HG03025 (cell line): Measurements from ENCODE around the gene ITGAE.
A peak's percentile ranks its signal among the peaks of the same experiment; 100 is the strongest.
"Not testable (repeated sequence)": the region's sequence is repeated elsewhere in the genome, so short reads cannot be mapped to it uniquely, and the experiment has no call there.

ENCODE experiments used
- ATAC-seq: cut with Tn5 transposase; IDR thresholded peaks from one replicate; pipeline ENCODE4 v1.9.1; 2021; ENCODE audit warnings: mild to moderate bottlenecking, moderate library complexity; ENCODE audit not compliant: unreplicated experiment, low FRiP score

ITGAE gene, protein sequence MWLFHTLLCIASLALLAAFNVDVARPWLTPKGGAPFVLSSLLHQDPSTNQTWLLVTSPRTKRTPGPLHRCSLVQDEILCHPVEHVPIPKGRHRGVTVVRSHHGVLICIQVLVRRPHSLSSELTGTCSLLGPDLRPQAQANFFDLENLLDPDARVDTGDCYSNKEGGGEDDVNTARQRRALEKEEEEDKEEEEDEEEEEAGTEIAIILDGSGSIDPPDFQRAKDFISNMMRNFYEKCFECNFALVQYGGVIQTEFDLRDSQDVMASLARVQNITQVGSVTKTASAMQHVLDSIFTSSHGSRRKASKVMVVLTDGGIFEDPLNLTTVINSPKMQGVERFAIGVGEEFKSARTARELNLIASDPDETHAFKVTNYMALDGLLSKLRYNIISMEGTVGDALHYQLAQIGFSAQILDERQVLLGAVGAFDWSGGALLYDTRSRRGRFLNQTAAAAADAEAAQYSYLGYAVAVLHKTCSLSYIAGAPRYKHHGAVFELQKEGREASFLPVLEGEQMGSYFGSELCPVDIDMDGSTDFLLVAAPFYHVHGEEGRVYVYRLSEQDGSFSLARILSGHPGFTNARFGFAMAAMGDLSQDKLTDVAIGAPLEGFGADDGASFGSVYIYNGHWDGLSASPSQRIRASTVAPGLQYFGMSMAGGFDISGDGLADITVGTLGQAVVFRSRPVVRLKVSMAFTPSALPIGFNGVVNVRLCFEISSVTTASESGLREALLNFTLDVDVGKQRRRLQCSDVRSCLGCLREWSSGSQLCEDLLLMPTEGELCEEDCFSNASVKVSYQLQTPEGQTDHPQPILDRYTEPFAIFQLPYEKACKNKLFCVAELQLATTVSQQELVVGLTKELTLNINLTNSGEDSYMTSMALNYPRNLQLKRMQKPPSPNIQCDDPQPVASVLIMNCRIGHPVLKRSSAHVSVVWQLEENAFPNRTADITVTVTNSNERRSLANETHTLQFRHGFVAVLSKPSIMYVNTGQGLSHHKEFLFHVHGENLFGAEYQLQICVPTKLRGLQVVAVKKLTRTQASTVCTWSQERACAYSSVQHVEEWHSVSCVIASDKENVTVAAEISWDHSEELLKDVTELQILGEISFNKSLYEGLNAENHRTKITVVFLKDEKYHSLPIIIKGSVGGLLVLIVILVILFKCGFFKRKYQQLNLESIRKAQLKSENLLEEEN

DNA sequence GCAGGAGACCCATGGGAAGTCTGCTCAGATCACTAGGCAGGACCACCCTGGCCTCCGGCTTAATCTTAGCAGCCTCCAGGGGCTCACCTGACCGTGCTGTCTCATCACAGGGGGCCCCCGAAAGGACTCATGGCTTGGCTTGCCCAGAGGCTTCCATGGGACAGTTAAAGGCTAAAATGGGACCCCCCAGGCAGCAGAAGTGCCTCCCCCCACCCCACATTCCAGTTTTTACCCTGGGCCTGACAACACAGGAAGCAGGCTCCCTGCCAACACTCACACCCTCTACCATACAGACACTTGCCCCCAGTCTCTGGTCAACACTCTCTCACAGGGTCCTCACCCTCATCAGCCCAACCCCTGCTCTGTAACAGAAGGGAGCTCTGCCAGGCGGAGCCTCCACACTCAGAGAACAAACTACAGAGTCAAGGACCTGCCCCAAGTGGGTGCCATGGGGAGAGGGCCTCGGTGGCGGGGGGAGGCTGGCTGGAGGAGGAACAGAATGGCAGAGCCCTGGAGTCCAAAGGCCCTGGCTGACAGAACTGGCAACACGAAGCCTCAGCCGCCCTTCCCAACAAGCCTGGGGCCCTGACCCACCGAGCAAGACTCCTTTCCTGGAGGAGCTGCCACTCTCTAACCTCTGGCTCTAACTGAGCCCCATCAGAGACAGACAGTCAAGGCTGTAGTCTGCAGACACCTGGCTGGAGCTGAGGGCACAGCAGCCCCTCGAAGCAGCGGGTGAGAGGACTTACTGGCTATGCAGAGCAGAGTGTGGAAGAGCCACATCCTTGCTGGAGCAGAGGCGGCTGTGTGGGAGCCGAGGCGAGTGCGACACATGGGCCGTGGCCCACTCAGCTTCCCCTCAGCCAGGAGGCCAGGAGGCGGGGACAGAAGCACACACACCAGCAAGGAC is at the start of gene ITGAE:
TSS of gene ITGAE (minus strand) at position 827 of the 910 bp plus-strand sequence. CDS start at position 783, 44 bp downstream.
- ATAC-seq: no peak

DNA sequence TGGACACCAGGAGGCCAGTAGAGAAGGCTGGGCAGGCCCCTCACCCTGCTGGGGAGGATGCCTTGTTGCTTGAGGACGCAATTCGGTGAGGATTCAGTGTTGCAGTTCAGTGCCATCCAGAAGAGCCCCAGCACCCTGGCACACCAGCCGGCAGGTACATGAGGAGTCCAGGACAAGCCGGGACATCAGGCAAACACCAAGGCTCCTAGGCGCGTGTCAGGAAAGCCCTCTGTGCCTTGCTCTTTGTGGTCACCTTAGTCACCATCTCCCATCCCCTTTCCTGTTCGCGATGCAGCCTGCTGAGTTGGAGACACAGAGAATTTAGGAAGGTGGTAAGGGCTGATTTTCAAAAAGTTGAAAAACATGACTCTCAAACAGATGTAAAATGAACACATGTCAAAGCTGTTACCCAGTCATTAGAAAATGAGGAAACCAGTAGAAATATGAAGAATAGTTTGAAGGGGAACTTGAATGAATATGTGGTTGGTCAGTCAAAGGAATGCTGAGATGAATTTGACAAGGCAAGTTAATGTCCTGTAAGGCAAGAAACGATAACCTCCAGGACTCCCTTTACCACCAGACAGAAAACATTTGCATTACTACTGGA is 47.3 kb upstream of the ITGAE start:
- no peak for ATAC-seq

DNA sequence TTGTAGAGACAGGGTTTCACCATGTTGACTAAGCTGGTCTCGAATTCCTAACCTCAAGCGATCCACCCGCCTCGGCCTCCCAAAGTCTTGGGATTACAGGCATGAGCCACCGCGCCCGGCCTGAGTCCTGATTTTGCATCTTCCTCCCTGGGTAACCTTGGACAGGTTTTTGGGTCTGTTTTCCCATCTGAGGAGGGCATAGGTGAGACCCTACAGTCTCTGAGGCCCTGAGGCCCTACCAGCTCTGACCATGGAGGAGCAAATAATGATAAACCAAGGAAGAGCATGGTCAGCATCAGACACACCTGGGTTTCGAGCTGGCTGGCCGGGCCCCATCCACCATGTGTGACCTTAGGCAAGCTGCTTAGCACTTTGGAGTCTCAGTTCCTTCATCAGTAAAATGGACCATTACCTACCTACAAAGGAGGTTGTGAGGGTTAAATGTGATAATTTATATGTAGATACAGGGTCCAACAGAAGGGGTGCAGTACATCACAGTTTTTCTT is 46.2 kb upstream of the ITGAE start:
- ATAC-seq: no peak

DNA sequence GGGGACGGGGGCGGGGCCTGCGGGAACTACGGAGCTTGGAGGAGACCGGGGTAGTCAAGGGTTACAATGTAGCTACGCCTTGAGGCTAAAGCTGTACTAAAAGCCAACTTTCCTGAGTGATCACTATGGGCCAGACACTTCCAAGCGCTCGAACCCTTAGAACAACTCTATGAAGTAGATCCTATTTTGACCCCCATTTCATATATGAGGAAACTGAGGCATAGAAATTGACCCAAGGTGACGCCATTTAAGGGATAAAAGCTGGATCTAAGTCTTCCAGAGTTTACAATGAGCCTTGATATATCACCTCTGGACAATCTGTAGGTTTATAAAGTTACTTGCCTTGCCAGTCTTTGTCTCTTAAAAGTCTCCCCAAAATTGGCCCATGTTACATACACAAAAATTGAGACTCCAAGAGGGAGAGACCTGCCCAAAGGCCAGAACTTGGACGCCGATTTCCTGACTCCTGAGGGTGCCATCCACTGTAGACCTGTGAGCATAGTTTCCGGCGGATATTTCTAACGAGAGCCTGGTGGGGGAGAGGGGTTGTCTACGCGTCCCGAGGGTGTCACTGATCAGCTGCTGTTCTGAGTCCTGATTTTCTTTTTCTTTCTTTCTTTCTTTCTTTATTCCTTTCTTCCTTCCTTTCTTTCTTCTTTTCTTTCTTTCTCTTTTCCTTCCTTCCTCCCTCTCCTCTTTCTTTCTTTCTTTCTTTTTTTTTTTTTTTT is 45.6 kb upstream of the ITGAE start:
- no peak for ATAC-seq

DNA sequence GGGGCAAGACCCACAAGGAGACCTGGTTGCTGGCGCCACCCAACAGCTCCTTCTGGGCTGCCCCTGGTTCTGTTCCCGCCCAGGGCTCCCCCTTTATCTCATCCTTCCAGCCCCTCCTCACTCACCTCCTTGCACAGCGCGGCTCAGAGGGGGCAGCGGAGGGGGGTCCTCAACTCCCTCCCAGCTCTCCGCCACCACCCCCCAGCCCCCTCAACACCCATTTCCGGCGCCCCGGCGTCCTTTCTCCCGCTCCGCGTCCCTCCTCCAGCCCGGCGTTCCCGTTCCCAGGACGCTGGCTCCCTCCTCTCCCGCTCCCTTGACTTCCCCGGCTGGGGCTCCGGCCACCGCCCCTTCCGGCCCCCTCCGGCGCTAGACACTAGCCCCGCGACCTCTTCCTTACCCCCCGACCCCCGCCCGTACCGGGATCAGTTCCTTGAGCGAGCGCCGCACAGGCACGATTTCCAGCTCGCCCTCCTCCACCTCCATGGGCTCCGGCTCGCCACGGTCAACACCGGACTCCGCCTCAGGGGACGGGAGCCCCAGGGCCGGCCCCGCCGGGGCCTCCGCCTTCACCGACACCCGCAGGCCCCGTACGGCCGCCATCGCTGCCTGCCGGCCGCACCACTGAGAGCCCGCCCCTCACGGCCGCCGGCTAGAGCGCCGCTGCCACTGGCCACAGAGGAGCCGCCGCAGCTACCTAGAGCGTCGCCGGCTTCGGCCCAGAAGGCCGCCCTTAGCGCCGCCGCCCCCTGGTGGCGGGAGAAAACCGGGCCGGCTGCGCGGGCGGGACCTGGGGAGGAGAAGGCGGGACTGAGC is 44.8 kb upstream of the ITGAE start, which contains the start of gene NCBP3:
TSS of gene NCBP3 (minus strand) at position 626 of the 816 bp plus-strand sequence. CDS start at position 603, 23 bp downstream.
- ATAC-seq: peak; percentile 85

DNA sequence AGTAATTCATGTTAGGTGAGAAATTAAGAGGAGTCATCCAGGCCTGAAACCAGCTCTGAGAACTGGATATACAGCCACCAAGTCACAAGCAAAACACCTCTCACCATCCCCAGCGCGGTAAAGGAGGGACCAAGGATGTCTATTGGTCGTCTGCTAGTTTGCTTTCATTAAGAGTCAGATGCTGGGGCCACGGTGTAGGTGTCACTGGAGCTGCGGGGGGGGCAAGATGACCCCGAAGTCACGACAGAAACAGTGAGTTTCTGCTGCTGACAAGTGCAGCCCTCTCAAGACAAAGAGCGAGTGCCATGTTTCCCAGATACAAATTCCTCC is 44.3 kb upstream of the ITGAE start:
- ATAC-seq: peak; percentile 19

DNA sequence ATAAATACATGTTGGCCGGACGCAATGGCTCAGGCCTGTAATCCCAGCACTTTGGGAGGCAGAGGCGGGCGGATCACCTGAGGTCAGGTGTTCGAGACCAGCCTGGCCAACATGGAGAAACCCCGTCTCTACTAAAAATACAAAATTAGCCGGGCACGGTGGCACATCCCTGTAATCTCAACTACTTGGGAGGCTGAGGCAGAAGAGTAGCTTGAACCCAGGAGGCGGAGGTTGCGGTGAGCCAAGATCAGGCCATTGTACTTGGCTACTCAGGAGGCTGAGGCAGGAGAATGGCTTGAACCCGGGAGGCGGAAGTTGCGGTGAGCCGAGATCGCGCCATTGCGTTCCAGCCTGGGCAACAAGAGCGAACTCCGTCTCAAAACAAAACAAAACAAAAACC is 43.6 kb upstream of the ITGAE start:
- not testable (repeated sequence) for ATAC-seq

DNA sequence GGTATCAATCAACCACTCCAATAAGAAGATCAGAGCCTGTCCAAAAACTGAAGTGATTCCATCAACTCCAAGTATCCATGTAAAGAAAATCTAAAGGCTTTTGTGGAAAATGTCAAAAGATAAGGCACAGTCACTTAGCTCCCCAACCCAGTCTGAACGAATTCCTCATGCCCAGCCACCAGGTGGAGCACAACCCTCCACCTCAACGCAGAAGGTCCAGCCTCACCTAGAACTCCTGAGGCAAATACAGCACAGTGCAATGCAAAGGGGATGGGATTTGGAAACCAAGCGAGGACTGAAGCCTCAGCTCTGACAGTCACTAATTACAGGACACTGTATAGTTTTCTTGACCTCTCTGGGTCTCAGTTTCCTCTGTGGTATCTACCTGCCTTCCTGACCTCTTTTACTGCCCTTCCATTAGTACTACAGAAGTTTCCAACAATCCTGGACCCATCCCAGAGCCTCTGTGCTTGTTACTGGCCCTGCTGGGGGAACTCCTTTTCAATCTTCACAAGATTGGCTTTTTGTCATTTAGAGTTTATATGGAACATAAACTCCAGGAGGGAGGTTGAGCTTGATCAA is 43.0 kb upstream of the ITGAE start:
- no peak for ATAC-seq

DNA sequence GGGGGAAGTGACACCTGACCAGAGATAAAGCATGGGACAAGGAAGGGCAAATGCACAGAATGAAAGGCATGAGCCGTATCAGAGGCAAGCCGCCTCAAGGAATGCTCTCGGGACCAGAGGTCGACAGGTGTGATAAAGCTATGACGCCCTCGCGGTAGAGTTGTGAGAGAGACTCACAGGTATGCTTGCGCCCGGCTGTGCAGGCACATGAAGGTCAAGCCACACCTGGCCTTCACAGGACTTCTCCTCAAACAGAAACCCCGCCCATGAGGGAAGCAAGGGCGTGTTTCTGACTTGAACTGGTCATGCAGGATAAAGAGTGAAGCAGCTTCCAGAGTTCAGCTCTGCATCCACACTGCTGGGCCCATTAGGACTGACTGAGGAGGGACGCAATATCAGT is 37.2 kb upstream of the ITGAE start:
- ATAC-seq: no peak

DNA sequence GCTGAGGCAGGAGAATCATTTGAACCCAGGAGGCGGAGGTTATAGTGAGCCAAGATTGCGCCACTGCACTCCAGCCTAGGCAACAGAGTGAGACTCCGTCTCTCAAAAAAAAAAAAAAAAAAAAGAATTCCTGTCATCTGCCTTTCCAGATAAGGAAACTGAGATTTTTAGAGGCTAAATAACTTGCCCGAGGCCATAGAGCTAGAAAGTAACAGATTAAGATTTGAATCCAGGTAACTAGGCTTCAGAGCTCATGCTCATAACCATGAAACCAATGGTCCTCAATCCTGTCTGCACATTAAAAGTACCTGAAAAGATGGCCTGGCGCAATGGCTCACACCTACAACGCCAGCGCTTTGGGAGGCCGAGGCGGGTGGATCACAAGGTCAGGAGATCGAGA is 35.6 kb upstream of the ITGAE start:
- no peak for ATAC-seq

DNA sequence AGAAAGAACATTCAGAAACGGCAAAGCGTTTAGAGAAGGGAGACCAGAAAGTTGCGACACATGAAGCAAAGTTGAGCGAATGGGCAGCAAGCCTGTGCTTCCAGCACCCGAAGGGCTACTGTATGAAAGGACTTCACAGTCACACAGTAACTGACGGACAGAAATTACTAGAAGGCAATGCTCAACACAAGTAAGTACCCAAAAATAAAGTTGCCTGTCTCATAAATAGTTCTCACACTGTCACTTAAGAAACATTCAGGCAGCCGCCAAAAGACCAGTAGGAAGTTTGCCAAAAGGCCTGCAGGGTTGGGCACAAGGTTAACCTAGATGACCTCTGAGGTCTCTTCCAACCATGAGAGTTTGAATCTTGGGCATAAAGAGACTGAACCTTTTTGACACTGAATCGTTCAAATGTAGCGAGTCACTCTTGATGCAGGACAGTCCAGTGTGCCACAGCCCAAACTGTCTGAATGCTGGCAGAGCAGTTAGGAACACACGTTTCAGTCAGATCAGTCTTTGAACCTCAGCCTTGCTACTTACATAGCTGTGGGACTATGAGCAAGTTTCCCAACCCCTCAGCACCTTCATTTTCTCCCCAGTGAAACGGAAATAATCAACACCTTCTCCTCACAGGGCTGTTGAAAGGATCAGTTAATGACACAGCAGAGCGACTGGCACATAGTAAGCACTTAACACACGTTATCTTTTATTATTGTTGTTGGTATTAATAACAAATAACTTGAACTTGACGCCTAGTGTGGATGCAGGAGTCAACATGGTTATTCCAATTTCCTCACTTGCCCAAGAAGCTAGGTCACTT is 34.6 kb upstream of the ITGAE start:
- no peak for ATAC-seq

DNA sequence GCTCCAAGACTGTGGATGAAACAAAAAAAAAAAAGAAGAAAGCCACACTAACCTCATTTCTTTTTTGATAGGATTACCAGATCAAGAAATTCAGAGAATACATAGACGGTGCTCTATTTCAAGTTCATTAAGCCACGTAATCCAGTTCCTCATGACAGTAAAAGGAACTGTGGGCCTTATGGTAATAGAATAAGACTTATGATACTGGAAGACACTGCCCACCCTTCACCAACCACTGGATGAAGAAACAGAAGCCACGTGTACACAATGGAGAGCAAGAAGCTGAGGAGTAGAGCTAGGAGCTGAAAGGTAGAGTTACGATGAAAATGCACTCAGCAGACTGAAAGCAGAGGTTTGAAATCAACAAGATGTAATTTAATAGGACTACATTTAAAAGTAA is 33.8 kb upstream of the ITGAE start:
- no peak for ATAC-seq

DNA sequence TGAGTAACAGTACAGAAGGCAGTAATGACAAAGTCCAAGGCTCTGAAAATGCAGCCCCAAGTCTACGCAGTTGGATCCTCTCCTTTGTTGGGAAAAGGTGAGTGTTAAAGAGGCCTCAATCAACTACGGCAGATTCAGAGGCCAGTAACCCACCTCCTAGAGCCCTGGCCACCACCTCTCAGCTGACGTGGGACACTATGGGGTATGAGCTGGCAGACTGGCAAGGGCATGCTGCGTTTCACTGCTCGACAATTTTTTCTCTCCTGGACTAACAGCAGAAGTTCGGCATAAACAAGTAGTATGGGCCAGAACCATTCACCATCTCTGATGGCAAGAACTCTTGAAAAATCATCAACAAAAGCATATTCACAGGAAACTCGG is 27.9 kb upstream of the ITGAE start:
- no peak for ATAC-seq

DNA sequence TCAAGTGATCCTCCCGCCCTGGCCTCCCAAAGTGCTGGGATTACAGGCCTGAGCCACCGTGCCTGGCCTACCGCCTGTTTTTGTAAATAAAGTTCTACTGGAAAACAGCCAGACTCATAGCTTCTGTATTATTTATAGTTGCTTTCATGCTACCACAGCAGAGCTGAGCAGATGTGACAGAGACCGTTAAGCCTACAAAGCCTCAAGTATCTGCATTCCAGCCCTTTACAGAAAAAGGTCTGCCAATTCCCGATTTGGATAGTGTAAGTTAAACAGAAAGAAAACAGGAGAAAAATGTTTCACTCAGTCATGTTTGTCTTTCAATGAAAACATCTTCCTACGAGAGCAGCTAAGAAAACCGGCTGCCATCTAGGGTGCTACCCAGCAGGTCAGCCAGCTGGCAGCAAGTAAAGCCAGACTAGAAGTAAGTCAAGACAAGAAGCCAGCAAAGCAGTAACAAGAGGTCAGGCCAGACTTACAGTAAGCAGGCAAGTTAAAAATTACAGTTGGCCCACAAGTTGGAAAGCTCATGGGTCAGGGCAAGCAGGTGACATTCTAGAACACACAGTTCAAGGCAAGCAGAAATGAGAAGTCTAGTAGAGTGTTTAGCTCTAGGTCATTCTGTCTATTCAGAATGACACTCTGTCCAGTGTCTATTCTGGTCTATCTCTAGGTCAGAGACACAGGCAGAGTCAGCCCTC is 27.3 kb upstream of the ITGAE start:
- ATAC-seq: no peak

DNA sequence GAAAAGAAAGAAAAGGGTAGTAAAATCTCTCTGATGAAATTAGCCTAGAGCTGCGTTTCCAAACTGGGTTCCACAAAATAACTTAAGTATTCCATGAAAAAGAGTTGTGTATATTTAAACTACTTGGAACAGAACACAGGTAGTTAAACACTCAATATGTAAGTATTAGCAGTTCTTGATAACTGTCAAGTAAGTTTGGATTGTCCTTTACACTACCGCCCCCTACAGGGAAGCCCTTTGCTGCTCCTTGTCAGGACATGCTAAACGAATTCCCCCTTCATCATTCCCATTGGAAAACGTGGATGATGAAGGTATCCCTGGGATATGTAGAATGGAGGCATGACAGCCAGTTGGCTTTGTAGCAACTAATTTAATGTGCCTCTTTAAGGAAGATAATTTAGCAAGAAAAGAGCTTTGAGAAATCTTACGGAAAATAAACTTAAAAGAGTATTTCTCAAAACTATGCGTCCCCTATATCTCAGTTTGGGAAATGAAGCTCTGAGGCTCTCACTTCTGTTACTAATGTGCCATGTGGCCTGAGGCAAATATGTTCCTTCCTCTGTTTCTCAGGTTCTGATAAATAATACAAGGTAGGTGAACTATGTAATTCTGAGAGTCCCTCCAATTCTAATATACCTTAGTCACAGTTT is 26.3 kb upstream of the ITGAE start:
- no peak for ATAC-seq

DNA sequence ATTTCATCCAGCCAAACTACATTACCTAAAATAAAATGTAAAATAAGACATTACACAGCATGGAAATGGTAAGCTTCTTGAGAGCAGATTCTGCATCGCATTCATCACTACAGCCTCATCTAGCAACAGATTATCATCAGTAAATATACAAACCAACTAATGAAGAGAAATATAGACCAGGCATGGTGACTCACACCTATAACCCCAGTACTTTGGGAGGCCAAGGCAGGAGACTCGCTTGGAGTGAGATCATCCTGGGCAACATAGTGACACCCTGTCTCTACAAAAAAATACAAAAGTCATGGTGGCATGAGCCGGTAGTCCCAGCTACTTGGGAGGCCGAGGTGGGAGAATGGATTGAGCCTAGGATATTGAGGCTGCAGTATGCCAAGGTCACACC is 25.2 kb upstream of the ITGAE start:
- no peak for ATAC-seq
